Measurements from ENCODE around the gene FGD4. TPM values are rescaled to one million over a fixed set of nuclear protein-coding genes. Genes with fewer than 3 reads are reported as not detected.

Gene FGD4
- total and polyA plus RNA-seq, 2 donors (not counting 3 experiments of a cell fraction or from before 2014, with no cell fraction given), result 6.6 to 44.7 TPM

- peak; percentile 64 for FAIRE-seq
Observed at GRCh38 chr12:32431025-32431424, 31.7 kb downstream of the FGD4 start.

More at GRCh38 chr12:32431025-32431424, 31.7 kb downstream of the FGD4 start:
- BruUV-seq (replicated peaks), result no TSS peak
- H3K4me3 ChIP-seq (replicated peaks in 1 of 3; ENCODE audit: insufficient read depth in 1 of 3, low read depth in 1 of 3, low read length in 3 of 3), result no peak overlapping the region
- H3K9ac ChIP-seq (replicated peaks; ENCODE audit: extremely low read depth, insufficient read depth, low read length), result no peak overlapping the region
- no peak for DNase-seq (ENCODE audit: low read depth, low spot score)
- no peaks in the 10 kb centered on the region for H3K9me3 ChIP-seq (replicated peaks; ENCODE audit: control insufficient read depth, insufficient read depth, low read length)
- no peak for TF ChIP-seq MYC (IDR thresholded peaks at IDR 0.05; ENCODE audit: low read depth, low read length)
- no peak for TF ChIP-seq GATA2 (IDR thresholded peaks at IDR 0.05; ENCODE audit: insufficient read depth, insufficient read length, low read depth, low read length)
- TF ChIP-seq MAX (IDR thresholded peaks at IDR 0.05; ENCODE audit: insufficient read depth, insufficient read length), result no peak
- TF ChIP-seq EZH2 (IDR thresholded peaks at IDR 0.05; ENCODE audit: borderline replicate concordance, low read depth, low read length, severe bottlenecking), result no peak
- TF ChIP-seq JUN (IDR thresholded peaks at IDR 0.05; ENCODE audit: borderline replicate concordance, insufficient read depth, insufficient read length, low read depth), result no peak
- no peak for TF ChIP-seq CTCF (IDR thresholded peaks at IDR 0.05; ENCODE audit: extremely low read depth in 1 of 2, insufficient read depth in 1 of 2, low read depth in 1 of 2, low read length in 2 of 2)
- TF ChIP-seq FOS (IDR thresholded peaks at IDR 0.05; ENCODE audit: borderline replicate concordance, insufficient read depth, low read length), result no peak
- TF ChIP-seq POLR2AphosphoS5 (IDR thresholded peaks at IDR 0.05; ENCODE audit: insufficient read depth, low read depth, low read length), result no peak
- no peak for TF ChIP-seq POLR2A (IDR thresholded peaks at IDR 0.05; ENCODE audit: low read depth, low read length)
- H3K27ac ChIP-seq (ENCODE audit: insufficient read depth, low read depth, low read length), result peak overlapping the region; percentile 41
- POLR2A ChIA-PET, result no interaction called here
- H3K4me2 ChIP-seq (ENCODE audit: insufficient read depth, low read length), result peak overlapping the region; percentile 53
- H3K27me3 ChIP-seq (ENCODE audit: control insufficient read depth in 2 of 2, insufficient read depth in 2 of 2, low read length in 2 of 2), result no peaks in the 10 kb centered on the region
- H3K4me1 ChIP-seq (ENCODE audit: control insufficient read depth, extremely low read depth, insufficient read depth, low read length), result peaks cover 22% of the 10 kb centered on the region
- CTCF ChIA-PET, result interaction anchor here (0.8 to 2.1 kb wide), 4 partner anchors 25 to 65 kb away, joined by 3 to 5 read pairs (median 3); partner anchors contain the start of gene FGD4
- H3K36me3 ChIP-seq (ENCODE audit: control insufficient read depth in 2 of 2, extremely low read depth in 1 of 2, insufficient read depth in 2 of 2, low read length in 2 of 2), result peaks cover 0 to 2% of the 10 kb centered on the region in 2 experiments
- H2AFZ ChIP-seq (ENCODE audit: low read depth, low read length), result no peak overlapping the region
- no peaks in the 10 kb centered on the region for H3K9me1 ChIP-seq (replicated peaks; ENCODE audit: control insufficient read depth, extremely low read depth, insufficient read depth, low read length)
- intact Hi-C loops (cut with micrococcal nuclease) (no loop called here), dilution Hi-C loops (cut with MboI; ENCODE audit: extremely low pct_ligation_motif_present, low sequenced_read_pairs) (no loop called here)
- H3K79me2 ChIP-seq (ENCODE audit: control insufficient read depth, insufficient read depth, low read length), result peaks cover 4% of the 10 kb centered on the region
- H4K20me1 ChIP-seq (replicated peaks; ENCODE audit: control insufficient read depth, extremely low read depth, insufficient read depth, low read length), result no peaks in the 10 kb centered on the region

Data from endothelial cell of umbilical vein (primary cell).